Bronchus fibroblast of lung (primary cell): ENCODE measurements around the gene MPPED1. TPM values are rescaled to one million over a fixed set of nuclear protein-coding genes. Genes with fewer than 3 reads are reported as not detected.

ENCODE experiments used
- total RNA-seq: library from RNA; depleted of rRNA; stranded (reverse); fragments of >200 nt; gene quantifications from 2 replicates; pipeline ENCODE4 v1.2.3, GENCODE V29; 2015

The MPPED1 gene, protein sequence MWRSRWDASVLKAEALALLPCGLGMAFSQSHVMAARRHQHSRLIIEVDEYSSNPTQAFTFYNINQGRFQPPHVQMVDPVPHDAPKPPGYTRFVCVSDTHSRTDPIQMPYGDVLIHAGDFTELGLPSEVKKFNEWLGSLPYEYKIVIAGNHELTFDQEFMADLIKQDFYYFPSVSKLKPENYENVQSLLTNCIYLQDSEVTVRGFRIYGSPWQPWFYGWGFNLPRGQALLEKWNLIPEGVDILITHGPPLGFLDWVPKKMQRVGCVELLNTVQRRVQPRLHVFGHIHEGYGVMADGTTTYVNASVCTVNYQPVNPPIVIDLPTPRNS
- not detected in 2 replicates for total RNA-seq

GRCh38 chr22:43411869-43412807, at the start of gene MPPED1:
Gene MPPED1, plus strand, starts transcription at chr22:43412014. Its CDS starts 12,972 bp downstream, at chr22:43424986.

Other genes with a start within 250 kb of the MPPED1 start
- 47.3 and 52.1 TPM in 2 replicates for gene TTLL12, start 224.9 kb upstream of the MPPED1 start, total RNA-seq
- gene SCUBE1, start 68.6 kb upstream of the MPPED1 start, total RNA-seq, result 0.17 TPM in 1 of 2 replicates, not detected in the other